ENCODE measurements around the gene SNCB.
"Not testable (repeated sequence)": the region's sequence is repeated elsewhere in the genome, so short reads cannot be mapped to it uniquely, and the experiment has no call there.

SNCB gene

GRCh38 chr5:176621661-176622079 is 8.7 kb downstream of the SNCB start:
- no peak for DNase-seq

GRCh38 chr5:176620333-176620981 is 9.9 kb downstream of the SNCB start:
- peak; percentile 28 for DNase-seq

- no peak for DNase-seq
These were observed 10.6 kb downstream of the SNCB start for GRCh38 chr5:176619569-176620332.

GRCh38 chr5:176619203-176619568 is 11.1 kb downstream of the SNCB start:
- peak; percentile 83 for DNase-seq

GRCh38 chr5:176618783-176619182 is 11.6 kb downstream of the SNCB start:
- DNase-seq: no peak

GRCh38 chr5:176616511-176616910 is 13.8 kb downstream of the SNCB start:
- no peak for DNase-seq

- DNase-seq: no peak
These were observed 15.4 kb downstream of the SNCB start for GRCh38 chr5:176614805-176615478.

GRCh38 chr5:176612855-176613254 is 17.5 kb downstream of the SNCB start:
- no peak for DNase-seq

- no peak for DNase-seq
These were observed 18.3 kb downstream of the SNCB start for GRCh38 chr5:176612008-176612407.

GRCh38 chr5:176611435-176611834 is 18.9 kb downstream of the SNCB start:
- peak; percentile 72 for DNase-seq

GRCh38 chr5:176610435-176610773 is 19.9 kb downstream of the SNCB start:
- DNase-seq: no peak

GRCh38 chr5:176609724-176610434 is 20.5 kb downstream of the SNCB start, which contains the start of gene GPRIN1:
GPRIN1 (minus strand) TSS chr5:176610156; CDS start chr5:176599834, 10,322 bp downstream.
- DNase-seq: peak; percentile 67

- DNase-seq: no peak
These were observed 21.2 kb downstream of the SNCB start for GRCh38 chr5:176608937-176609723.

- no peak for DNase-seq
These were observed 22.1 kb downstream of the SNCB start for GRCh38 chr5:176608142-176608705.

- no peak for DNase-seq
These were observed 23.5 kb downstream of the SNCB start for GRCh38 chr5:176606875-176607274.

GRCh38 chr5:176606032-176606431 is 24.3 kb downstream of the SNCB start:
- no peak for DNase-seq

GRCh38 chr5:176603091-176603490 is 27.2 kb downstream of the SNCB start:
- no peak for DNase-seq

- no peak for DNase-seq
These were observed 28.3 kb downstream of the SNCB start for GRCh38 chr5:176601901-176602482.

GRCh38 chr5:176599749-176600430 is 30.4 kb downstream of the SNCB start:
- not testable (repeated sequence) for DNase-seq

- no peak for DNase-seq
These were observed 32.6 kb downstream of the SNCB start for GRCh38 chr5:176597417-176598389.

Measured in CD4-positive, alpha-beta T cell treated with Interleukin-17A for 4 hours (primary cell).